Spinal cord (tissue), 10 donors: ENCODE data around the gene LARP1. TPM values are rescaled to one million over a fixed set of nuclear protein-coding genes. Genes with fewer than 3 reads are reported as not detected.
"Not testable (repeated sequence)": the region's sequence is repeated elsewhere in the genome, so short reads cannot be mapped to it uniquely, and the experiment has no call there.

ENCODE experiments used
- DNase-seq, 6 donors: peaks; one replicate each; pipeline versions ENCODE4 v3.0.0 to v3.0.0-alpha.2; 2013 to 2015; ENCODE audit warnings: low spot score in 6 of 6, low read depth in 4 of 6
- H3K27ac ChIP-seq: one replicate; pipeline ENCODE4 v1.5.1; 2013; ENCODE audit warnings: low read depth, low read length, control low read depth
- H3K27me3 ChIP-seq: one replicate; pipeline ENCODE4 v1.6.1; 2013; ENCODE audit warnings: low read length; ENCODE audit not compliant: control insufficient read depth, insufficient read depth
- H3K36me3 ChIP-seq: one replicate; pipeline ENCODE4 v1.6.1; 2013; ENCODE audit warnings: low read length; ENCODE audit not compliant: control insufficient read depth, insufficient read depth
- H3K4me1 ChIP-seq: one replicate; pipeline ENCODE4 v1.6.1; 2013; ENCODE audit warnings: low read length; ENCODE audit not compliant: control insufficient read depth, insufficient read depth
- H3K4me3 ChIP-seq: one replicate; pipeline ENCODE4 v1.5.1; 2013; ENCODE audit warnings: low read depth, low read length, control low read depth
- H3K9me3 ChIP-seq: one replicate; pipeline ENCODE4 v1.6.1; 2013; ENCODE audit warnings: low read length; ENCODE audit not compliant: control insufficient read depth, insufficient read depth
- WGBS: methylation state at CpG from one replicate; pipeline ENCODE4 v1.1.5; 2013; ENCODE audit warnings: missing lambda C conversion rate; ENCODE audit not compliant: insufficient coverage; 5-methylcytosine and 5-hydroxymethylcytosine counted together
- polyA plus RNA-seq, 2 donors: library from polyadenylated mRNA; unstranded; fragments of 120-200 nt; gene quantifications; one replicate each; pipeline ENCODE4 v1.2.1, GENCODE V29; 2013; ENCODE audit not compliant: insufficient read length in 2 of 2
- total RNA-seq, 2 donors: library from RNA; depleted of rRNA in 1 of 2; stranded (reverse); fragments of 120-200 nt in 1 of 2; fragments of >200 nt in 1 of 2; gene quantifications; one replicate each; pipeline versions ENCODE4 v1.2.3 to v1.2.4, GENCODE V29; 2013 to 2014
- donor health status: healthy.

The LARP1 gene
- total and polyA plus RNA-seq, 4 donors: 59.0 to 136 (median 96.1) TPM

DNA sequence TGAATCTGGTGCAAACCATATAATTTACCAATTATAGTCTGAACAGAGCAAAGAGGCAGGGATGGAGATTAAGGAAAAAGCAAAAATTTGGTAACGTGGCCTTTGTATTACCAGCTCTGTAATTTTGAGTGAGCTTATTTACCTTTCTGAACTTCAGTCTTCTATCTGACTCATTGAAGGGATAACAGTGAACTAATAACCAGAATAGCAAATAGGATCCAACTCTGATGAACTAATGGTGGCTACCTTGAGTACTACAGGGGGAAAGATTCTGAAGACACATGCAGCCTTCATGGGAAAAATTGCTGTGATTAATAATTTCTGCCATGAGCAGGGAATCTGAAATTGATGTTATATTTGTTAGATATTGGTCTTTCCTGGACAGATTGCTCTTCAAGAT, 23.0 kb upstream of the LARP1 start:
- Histone ChIP-seq H3K4me3 (no peak overlapping the region), H3K27ac (no peak overlapping the region), H3K9me3 (no peaks in the 10 kb centered on the region), H3K27me3 (no peaks in the 10 kb centered on the region), H3K36me3 (no peaks in the 10 kb centered on the region), H3K4me1 (peaks cover 3% of the 10 kb centered on the region)
- no peak for DNase-seq
- WGBS: no CpG with 5 or more reads among the region's 1 CpG

DNA sequence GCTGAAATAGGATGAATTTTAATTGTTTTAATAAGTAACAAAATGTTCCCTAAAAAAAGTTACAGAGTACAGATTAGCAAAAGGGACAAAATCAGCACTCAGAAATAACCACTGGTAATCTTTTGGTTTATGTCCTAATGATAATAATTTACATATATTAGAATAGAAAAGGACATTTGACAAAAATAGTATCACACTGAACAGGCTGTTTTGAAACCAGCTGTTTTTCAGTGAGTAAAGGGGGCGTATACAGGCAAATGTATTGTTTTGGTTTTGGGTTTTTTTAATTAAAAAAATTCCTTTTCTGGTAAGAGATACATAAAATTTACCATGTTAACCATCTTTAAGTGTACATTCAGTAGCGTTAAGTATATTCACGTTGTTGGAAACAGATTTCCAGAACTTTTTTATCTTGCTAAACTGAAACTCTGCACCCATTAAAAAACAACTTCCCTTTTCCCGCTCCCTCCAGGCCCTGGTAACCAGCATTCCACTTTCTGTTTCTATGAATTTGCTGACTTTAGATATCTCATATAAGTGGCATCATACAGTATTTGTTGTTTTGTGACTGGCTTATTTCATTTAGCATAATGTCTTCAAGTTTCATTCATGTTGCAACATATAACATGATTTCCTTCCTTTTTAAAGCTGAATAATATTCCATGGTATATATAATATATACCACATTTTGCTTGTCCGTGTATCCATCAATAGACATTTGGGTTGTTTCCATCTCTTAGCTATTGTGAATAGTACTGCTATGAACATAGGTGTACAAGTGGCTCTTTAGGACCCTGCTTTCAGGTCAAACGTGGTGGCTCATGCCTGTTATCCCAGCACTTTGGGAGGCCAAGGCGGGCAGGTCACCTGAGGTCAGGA, 20.6 kb upstream of the LARP1 start:
- no CpG with 5 or more reads among the region's 7 CpGs for WGBS
- no peaks in the 10 kb centered on the region for H3K4me1 ChIP-seq
- H3K27ac ChIP-seq: no peak overlapping the region
- no peaks in the 10 kb centered on the region for H3K9me3 ChIP-seq
- DNase-seq: no peak
- no peaks in the 10 kb centered on the region for H3K36me3 ChIP-seq
- H3K4me3 ChIP-seq: no peak overlapping the region
- no peaks in the 10 kb centered on the region for H3K27me3 ChIP-seq

DNA sequence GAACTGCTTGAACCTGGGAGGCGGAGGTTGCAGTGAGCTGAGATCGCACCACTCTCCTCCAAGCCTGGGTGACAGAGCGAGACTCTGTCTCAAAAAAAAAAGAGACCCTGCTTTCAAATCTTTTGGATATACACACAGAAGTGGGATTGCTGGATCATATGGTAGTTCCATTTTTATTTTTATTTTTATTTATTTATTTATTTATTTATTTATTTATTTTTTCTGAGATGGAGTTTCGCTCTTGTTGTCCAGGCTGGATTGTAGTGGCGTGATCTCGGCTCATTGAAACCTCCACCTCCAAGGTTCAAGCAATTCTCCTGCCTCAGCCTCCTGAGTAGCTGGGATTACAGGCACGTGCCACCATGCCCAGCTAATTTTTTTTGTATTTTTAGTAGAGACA, 19.8 kb upstream of the LARP1 start:
- H3K9me3 ChIP-seq, H3K27ac ChIP-seq, H3K36me3 ChIP-seq, H3K27me3 ChIP-seq, H3K4me3 ChIP-seq, H3K4me1 ChIP-seq, DNase-seq: not testable (repeated sequence)
- 100% methylated on average over 1 of the region's 7 CpGs for WGBS

DNA sequence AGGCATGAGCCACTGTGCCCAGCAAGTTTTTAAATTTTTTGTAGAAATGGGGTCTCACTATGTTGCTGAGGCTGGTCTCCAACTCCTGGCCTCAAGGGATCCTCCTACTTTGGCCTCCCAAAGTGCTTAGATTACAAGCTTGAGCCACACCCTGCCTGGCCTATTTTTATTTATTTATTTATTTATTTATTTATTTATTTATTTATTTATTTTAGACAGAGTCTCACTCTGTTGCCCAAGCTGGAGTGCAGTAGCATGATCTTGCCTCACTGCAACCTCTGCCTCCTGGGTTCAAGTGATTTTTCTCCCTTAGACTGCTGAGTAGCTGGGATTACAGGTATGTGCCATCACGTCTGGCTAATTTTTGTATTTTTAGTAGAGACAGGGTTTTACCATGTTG, 18.8 kb upstream of the LARP1 start:
- peaks cover 10% of the 10 kb centered on the region for H3K4me1 ChIP-seq
- H3K36me3 ChIP-seq, DNase-seq, H3K27ac ChIP-seq, H3K4me3 ChIP-seq, H3K9me3 ChIP-seq, H3K27me3 ChIP-seq: not testable (repeated sequence)
- 100% methylated on average over 1 of the region's 1 CpG for whole genome bisulfite sequencing

DNA sequence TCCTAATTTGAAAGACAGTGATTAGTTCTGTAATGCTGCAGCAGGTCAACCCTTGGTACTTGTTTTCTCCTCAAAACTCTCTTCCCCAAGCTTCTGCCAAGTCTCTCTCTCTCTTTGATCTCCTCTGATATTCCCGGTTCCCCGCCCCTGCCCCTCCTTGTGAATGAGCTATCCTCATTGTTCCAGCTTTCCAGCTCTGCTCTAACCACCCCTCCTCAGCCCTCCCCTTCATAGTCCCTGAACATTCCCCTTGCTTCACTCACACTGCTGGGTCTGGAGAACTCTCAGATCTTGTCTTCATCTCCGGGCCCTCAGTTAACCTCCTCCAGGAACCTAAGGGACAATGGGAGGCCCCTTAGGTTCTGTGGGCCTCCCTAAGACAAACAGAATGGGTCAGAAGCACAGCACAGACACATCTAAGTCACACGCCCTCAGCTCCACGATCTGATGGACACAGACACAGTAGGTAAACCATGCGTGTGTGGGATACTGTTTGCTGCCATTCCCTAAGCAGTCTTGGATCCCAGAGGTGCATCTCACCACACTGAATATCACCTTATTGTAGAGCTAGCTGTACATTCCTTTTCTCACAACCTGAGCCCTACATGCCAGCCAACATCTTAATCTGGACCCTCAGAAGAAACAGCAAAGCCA, 17.4 kb upstream of the LARP1 start:
- Histone ChIP-seq H3K4me3 (no peak overlapping the region), H3K27ac (no peak overlapping the region), H3K9me3 (no peaks in the 10 kb centered on the region), H3K36me3 (no peaks in the 10 kb centered on the region), H3K27me3 (no peaks in the 10 kb centered on the region), H3K4me1 (peaks cover 12% of the 10 kb centered on the region)
- no peak for DNase-seq
- 55% methylated on average over 6 of the region's 6 CpGs for WGBS

DNA sequence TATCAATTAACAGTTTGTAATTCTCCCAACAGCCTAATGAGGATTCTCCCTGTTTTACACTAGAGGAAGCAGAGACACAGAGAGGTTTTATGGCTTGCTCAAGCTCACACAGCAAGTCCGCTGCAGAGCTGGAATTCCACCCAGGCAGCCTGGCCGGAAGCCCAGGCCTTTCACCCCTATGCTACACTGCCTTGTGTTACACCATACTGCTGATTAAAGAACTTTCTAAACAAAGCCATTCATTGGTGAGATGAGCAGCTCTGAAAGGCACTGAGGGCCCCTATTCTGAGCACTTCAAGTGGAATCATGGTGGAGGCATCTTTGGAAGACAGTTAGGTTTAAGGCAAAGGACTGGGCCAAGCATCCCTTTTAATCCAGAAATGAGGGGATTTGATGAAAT, 14.7 kb upstream of the LARP1 start:
- peak in 3 of 6 donors; percentile 19 to 68 (median 51) for DNase-seq
- WGBS: 40% methylated on average over 1 of the region's 2 CpGs
- Histone ChIP-seq H3K36me3 (no peaks in the 10 kb centered on the region), H3K27me3 (no peaks in the 10 kb centered on the region), H3K9me3 (no peaks in the 10 kb centered on the region), H3K4me1 (peaks cover 12% of the 10 kb centered on the region), H3K4me3 (no peak overlapping the region), H3K27ac (no peak overlapping the region)

DNA sequence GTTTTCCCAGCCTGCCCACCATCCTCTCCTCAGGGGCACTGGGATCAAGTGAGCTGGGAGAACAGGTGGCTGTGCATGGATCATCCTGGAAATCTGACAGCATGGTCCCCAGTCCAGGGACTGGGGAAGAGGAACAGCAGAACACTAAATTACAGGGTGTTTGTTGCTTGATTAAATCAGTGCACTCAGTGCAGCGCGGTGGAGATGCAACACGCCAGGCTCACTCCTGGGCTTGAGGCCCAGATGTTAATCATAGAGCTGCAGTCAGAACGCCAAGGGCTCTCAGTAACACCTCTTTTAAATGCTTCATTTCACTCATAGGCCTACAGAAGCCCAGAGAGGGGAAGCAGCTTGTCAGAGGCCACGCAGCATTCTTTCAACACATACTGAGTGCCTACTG, 14.2 kb upstream of the LARP1 start:
- H3K27me3 ChIP-seq: no peaks in the 10 kb centered on the region
- WGBS: 17% methylated on average over 3 of the region's 5 CpGs
- peak in 3 of 6 donors; percentile 19 to 49 (median 48) for DNase-seq
- peaks cover 12% of the 10 kb centered on the region for H3K4me1 ChIP-seq
- H3K4me3 ChIP-seq: no peak overlapping the region
- no peak overlapping the region for H3K27ac ChIP-seq
- H3K9me3 ChIP-seq: no peaks in the 10 kb centered on the region
- H3K36me3 ChIP-seq: no peaks in the 10 kb centered on the region

DNA sequence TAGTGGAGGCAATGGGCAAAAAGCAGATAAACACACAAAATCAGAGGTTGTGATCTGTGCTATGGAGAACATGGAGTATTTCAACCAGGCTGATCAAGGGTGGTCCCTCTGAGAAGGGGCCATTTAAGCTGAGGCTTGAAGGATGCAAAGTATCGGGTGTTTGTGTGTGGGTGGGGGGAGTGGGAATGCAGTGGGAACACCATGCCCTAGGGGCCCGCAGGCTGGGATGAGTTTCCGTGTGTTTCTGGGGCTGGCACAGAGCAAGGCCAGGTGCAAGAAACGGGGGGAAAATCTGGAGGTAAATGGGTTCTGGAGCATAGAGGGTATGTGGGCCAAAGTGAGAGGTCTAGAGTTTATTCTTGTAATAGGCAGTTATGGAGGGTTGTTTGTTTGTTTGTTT, 13.8 kb upstream of the LARP1 start:
- no peak for DNase-seq
- no peaks in the 10 kb centered on the region for H3K27me3 ChIP-seq
- H3K4me1 ChIP-seq: peaks cover 12% of the 10 kb centered on the region
- H3K36me3 ChIP-seq: no peaks in the 10 kb centered on the region
- no peak overlapping the region for H3K27ac ChIP-seq
- WGBS: 88% methylated on average over 4 of the region's 4 CpGs
- H3K9me3 ChIP-seq: no peaks in the 10 kb centered on the region
- no peak overlapping the region for H3K4me3 ChIP-seq

DNA sequence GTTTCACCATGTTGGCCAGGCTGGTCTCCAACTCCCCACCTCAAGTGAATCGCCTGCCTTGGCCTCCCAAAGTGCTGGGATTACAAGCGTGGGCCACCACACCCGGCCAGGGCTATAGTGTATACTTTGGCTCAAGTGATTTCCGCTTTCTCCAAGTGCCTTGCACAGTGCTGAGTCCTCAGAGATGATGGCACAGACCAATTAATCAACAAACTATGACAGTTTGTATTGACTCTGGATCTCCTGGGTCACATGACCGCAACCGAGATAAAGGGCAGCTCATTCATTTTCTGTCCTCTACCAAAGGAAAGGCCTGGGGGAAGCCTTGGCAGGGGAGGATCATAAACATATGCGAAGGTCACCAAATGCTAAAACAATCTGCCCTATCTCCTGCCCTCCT, 11.4 kb upstream of the LARP1 start:
- H3K36me3 ChIP-seq: no peaks in the 10 kb centered on the region
- no peaks in the 10 kb centered on the region for H3K27me3 ChIP-seq
- no peaks in the 10 kb centered on the region for H3K9me3 ChIP-seq
- H3K27ac ChIP-seq: no peak overlapping the region
- 75% methylated on average over 7 of the region's 7 CpGs for WGBS
- no peak for DNase-seq
- H3K4me1 ChIP-seq: peaks cover 12% of the 10 kb centered on the region
- H3K4me3 ChIP-seq: no peak overlapping the region

DNA sequence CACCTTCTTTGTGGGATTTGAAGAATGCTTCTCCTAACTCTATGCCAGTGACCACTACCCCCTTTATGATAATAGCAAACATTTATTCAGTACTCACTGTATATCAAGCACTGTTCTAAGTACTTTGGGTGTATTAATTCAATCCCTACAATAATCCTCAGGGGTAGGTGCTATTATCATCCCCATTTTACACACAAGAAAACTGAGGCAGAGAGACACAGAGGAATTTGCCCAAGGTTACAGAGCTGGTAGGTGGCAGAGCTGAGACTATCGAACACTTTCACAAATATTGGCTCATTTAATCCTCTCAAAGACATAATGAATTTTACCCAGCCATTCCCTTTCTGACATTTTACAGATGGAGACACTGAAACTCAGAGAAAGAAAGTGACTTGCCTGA, 9.8 kb upstream of the LARP1 start:
- peaks cover 11% of the 10 kb centered on the region for H3K4me1 ChIP-seq
- no peak overlapping the region for H3K27ac ChIP-seq
- H3K4me3 ChIP-seq: no peak overlapping the region
- no peaks in the 10 kb centered on the region for H3K9me3 ChIP-seq
- no peaks in the 10 kb centered on the region for H3K27me3 ChIP-seq
- 100% methylated on average over 1 of the region's 1 CpG for WGBS
- no peak for DNase-seq
- no peaks in the 10 kb centered on the region for H3K36me3 ChIP-seq
